CD14-positive monocyte (primary cell): ENCODE measurements around the gene PTK6. TPM values are rescaled to one million over a fixed set of nuclear protein-coding genes. Genes with fewer than 3 reads are reported as not detected.

Experiments used
- DNase-seq, 3 donors: peaks; one replicate each; pipeline ENCODE4 v3.0.0-alpha.2; 2011 to 2022
- H2AFZ ChIP-seq: 2 replicates; pipeline ENCODE4 v1.6.0; 2012; ENCODE audit warnings: mild to moderate bottlenecking, low read depth, low read length, inconsistent platforms; ENCODE audit not compliant: insufficient read depth, poor library complexity, severe bottlenecking
- H3K27ac ChIP-seq, 2 donors: 1 replicate in 1 of 2; 2 replicates in 1 of 2; pipeline ENCODE4 v1.5.1; 2012 to 2013; ENCODE audit warnings: low read length in 2 of 2, control low read depth in 1 of 2, inconsistent platforms in 1 of 2, low read depth in 1 of 2, mild to moderate bottlenecking in 1 of 2
- H3K27me3 ChIP-seq, 2 donors: one replicate each; pipeline versions ENCODE4 v1.6.0 to v1.6.1; 2011 to 2013; ENCODE audit warnings: low read length in 2 of 2; ENCODE audit not compliant: control insufficient read depth in 2 of 2, insufficient read depth in 2 of 2
- H3K36me3 ChIP-seq, 2 donors: replicated peaks in 1 of 2; 1 replicate in 1 of 2; 2 replicates in 1 of 2; pipeline versions ENCODE4 v1.5.1 to v1.6.1; 2012 to 2013; ENCODE audit warnings: low read length in 2 of 2, control low read depth in 1 of 2, inconsistent platforms in 1 of 2, mild to moderate bottlenecking in 1 of 2; ENCODE audit not compliant: insufficient read depth in 2 of 2, control insufficient read depth in 1 of 2
- H3K4me1 ChIP-seq, 2 donors: 1 replicate in 1 of 2; 2 replicates in 1 of 2; pipeline versions ENCODE4 v1.5.1 to v1.6.1; 2012 to 2013; ENCODE audit warnings: low read length in 2 of 2, control low read depth in 1 of 2, inconsistent platforms in 1 of 2, mild to moderate bottlenecking in 1 of 2, moderate library complexity in 1 of 2; ENCODE audit not compliant: insufficient read depth in 2 of 2, control insufficient read depth in 1 of 2
- H3K4me2 ChIP-seq: replicated peaks from 2 replicates; pipeline ENCODE3; 2012; ENCODE audit warnings: low read length, moderate library complexity, mild to moderate bottlenecking; ENCODE audit not compliant: poor library complexity, severe bottlenecking; ENCODE audit errors: extremely low read depth
- H3K4me3 ChIP-seq, 3 experiments: fragments of 200-600 bp in 1 of 3; sonication (generic) in 1 of 3; replicated peaks in 1 of 3; 1 replicate in 2 of 3; 2 replicates in 1 of 3; pipeline ENCODE4 v1.5.1; 2011 to 2013; ENCODE audit warnings: low read length in 3 of 3, mild to moderate bottlenecking in 3 of 3, control low read depth in 2 of 3, low read depth in 2 of 3, inconsistent platforms in 1 of 3, moderate library complexity in 1 of 3
- H3K79me2 ChIP-seq: 2 replicates; pipeline ENCODE4 v1.6.0; 2012; ENCODE audit warnings: mild to moderate bottlenecking, control low read depth, inconsistent platforms, low read length, moderate library complexity; ENCODE audit not compliant: insufficient read depth
- H3K9ac ChIP-seq: 2 replicates; pipeline ENCODE4 v1.6.0; 2017; ENCODE audit warnings: low read length, mild to moderate bottlenecking; ENCODE audit not compliant: insufficient read depth, poor library complexity, severe bottlenecking
- H3K9me3 ChIP-seq, 2 donors: replicated peaks in 1 of 2; 1 replicate in 1 of 2; 2 replicates in 1 of 2; pipeline versions ENCODE4 v1.5.1 to v1.6.1; 2012 to 2013; ENCODE audit warnings: low read length in 2 of 2, control low read depth in 1 of 2; ENCODE audit not compliant: control insufficient read depth in 1 of 2, insufficient read depth in 1 of 2
- H4K20me1 ChIP-seq: 2 replicates; pipeline ENCODE4 v1.6.0; 2012; ENCODE audit warnings: mild to moderate bottlenecking, low read length, control low read depth, moderate library complexity; ENCODE audit not compliant: insufficient read depth
- H3K27ac Mint-ChIP-seq, 7 donors: one replicate each; pipeline ENCODE4 v1.8.0; 2020; ENCODE audit warnings: mild to moderate bottlenecking in 7 of 7, mixed read lengths in 7 of 7, moderate library complexity in 6 of 7, inconsistent platforms in 2 of 7
- H3K27me3 Mint-ChIP-seq, 3 donors: one replicate each; pipeline ENCODE4 v1.8.0; 2021 to 2022; ENCODE audit warnings: low read depth in 3 of 3, mild to moderate bottlenecking in 3 of 3, mixed read lengths in 3 of 3, moderate library complexity in 3 of 3, inconsistent platforms in 1 of 3
- H3K36me3 Mint-ChIP-seq, 2 donors: one replicate each; pipeline ENCODE4 v1.8.0; 2020; ENCODE audit warnings: mixed read lengths in 2 of 2, inconsistent platforms in 1 of 2, mild to moderate bottlenecking in 1 of 2
- H3K4me1 Mint-ChIP-seq: one replicate; pipeline ENCODE4 v1.8.0; 2020; ENCODE audit warnings: mild to moderate bottlenecking, mixed read lengths
- H3K4me3 Mint-ChIP-seq, 2 donors: one replicate each; pipeline ENCODE4 v1.8.0; 2020; ENCODE audit warnings: mild to moderate bottlenecking in 2 of 2, mixed read lengths in 2 of 2, moderate library complexity in 1 of 2
- H3K9me3 Mint-ChIP-seq, 7 donors: one replicate each; pipeline ENCODE4 v1.8.0; 2020 to 2022; ENCODE audit warnings: mixed read lengths in 7 of 7, mild to moderate bottlenecking in 6 of 7, moderate library complexity in 6 of 7, inconsistent platforms in 2 of 7
- WGBS: methylation state at CpG from one replicate; pipeline ENCODE4 v1.1.5; 2013; ENCODE audit warnings: missing lambda C conversion rate; ENCODE audit not compliant: insufficient coverage; 5-methylcytosine and 5-hydroxymethylcytosine counted together
- intact Hi-C, 2 donors: fragments of 100-400 bp; cut with micrococcal nuclease; formaldehyde crosslinking; loops; one replicate each; pipeline versions ENCODE4 v1.15.0 to v1.15.1; 2023
- polyA plus RNA-seq, 3 donors: library from polyadenylated mRNA; depleted of rRNA in 1 of 3; unstranded in 2 of 3; stranded (reverse) in 1 of 3; fragments of 300-500 nt in 2 of 3; fragments of >200 nt in 1 of 3; fragmentation: Illumina TruSeq in 2 of 3; gene quantifications; 1 replicate in 2 of 3; 2 replicates in 1 of 3; pipeline ENCODE4 v1.2.3, GENCODE V29; 2012 to 2021
- TF ChIP-seq, protein P1 (sequence below): fragments of 200-600 bp; IDR thresholded peaks from one replicate; pipeline ENCODE4 v1.8.0; 2022; ENCODE audit warnings: antibody characterized with exemption, mild to moderate bottlenecking

Gene PTK6
- polyA plus RNA-seq, 3 donors: 0.66 to 4.1 (median 1.5) TPM

DNA sequence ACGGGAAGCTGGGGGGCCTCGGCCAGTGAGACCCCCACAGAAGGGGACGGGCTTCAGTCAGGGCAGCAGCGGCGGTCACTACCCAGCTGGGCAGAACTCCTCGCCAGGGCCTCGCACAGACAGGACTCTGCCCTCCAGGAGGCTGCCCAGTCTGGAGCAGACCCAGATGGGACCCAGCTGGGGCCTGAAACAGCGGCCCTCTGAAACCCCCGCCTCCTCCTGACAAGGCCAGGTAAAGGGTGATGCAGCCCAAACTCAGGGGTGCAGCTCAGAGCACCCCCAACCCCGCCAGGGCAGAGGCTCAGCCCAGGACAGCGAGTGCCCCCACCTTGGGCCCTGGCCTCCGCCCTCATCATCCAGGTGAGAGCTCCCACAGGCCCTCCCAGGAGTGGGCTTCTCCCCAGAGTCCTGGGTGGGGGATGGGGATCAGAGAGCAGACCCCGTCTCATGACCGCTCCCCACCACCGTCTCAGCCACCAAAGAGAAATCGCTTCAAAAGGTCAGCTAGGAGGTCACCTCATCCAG, 40.5 kb downstream of the PTK6 start:
- intact Hi-C loops: loop anchor here (2.0 kb wide), 2 partner anchors 474 to 476 kb away; no protein-coding TSS in a partner anchor

DNA sequence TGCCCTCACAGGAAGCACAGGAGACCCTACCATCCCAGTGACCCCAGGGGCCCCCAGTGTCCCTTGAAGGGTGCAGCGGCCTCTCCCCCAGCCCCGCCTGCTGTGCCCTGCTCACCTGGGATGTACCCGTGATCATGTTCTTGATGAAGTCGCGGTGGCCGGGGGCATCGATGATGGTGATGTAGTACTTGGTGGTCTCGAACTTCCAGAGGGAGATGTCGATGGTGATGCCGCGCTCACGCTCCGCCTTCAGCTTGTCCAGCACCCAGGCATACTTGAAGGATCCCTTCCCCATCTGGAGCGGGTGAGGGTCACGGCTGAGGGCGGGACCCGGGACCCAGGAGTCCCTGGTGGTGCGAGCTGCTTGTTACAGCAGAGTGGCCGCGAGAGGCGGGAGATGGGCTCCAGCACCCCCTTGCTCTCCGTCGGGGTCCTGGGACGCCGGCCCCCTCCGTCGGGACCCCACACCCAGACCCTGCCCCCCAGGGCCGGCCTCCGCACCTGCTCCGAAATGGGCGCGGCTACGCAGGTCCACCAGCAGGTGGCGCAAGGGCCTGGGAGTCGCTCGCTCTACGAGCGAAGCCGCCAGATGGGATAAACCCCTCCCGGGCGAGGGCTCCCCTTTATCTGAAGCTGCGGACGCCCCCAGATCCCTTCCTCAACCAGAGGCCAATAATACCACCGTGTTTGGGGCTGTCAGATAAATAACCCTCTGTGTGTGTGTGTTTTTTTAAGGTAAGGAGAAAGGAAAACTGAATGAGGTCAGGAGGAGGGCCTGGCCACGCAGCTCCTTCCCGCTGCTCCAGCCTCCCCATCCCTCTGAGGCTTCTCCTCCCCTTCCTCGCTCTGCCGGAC, 41.2 kb downstream of the PTK6 start:
- Histone ChIP-seq H3K9me3 (peaks cover 0 to 5% of the 10 kb centered on the region in 2 donors), H3K27ac (no peak overlapping the region), H3K36me3 (no peaks in the 10 kb centered on the region), H3K27me3 (peaks cover 9 to 39% of the 10 kb centered on the region in 2 donors), H3K4me2 (peak overlapping the region; percentile 75), H3K4me1 (peaks cover 8 to 20% of the 10 kb centered on the region in 2 donors), H3K79me2 (no peaks in the 10 kb centered on the region), H3K9ac (no peak overlapping the region), H4K20me1 (no peaks in the 10 kb centered on the region), H3K4me3 (peak overlapping the region in 2 of 3 experiments; percentile 8 to 68), H2AFZ (peak overlapping the region; percentile 71)
- Mint-ChIP-seq H3K27ac (no peak overlapping the region), H3K4me3 (peak overlapping the region; percentile 77 to 91), H3K4me1 (peaks cover 5% of the 10 kb centered on the region), H3K9me3 (peaks cover 0 to 5% (median 3%) of the 10 kb centered on the region in 7 donors), H3K36me3 (no peaks in the 10 kb centered on the region), H3K27me3 (peaks cover 36 to 64% (median 46%) of the 10 kb centered on the region in 3 donors)
- intact Hi-C loops: loop anchor here (2.0 kb wide), 2 partner anchors 475 to 477 kb away; no protein-coding TSS in a partner anchor
- TF ChIP-seq, protein P1, sequence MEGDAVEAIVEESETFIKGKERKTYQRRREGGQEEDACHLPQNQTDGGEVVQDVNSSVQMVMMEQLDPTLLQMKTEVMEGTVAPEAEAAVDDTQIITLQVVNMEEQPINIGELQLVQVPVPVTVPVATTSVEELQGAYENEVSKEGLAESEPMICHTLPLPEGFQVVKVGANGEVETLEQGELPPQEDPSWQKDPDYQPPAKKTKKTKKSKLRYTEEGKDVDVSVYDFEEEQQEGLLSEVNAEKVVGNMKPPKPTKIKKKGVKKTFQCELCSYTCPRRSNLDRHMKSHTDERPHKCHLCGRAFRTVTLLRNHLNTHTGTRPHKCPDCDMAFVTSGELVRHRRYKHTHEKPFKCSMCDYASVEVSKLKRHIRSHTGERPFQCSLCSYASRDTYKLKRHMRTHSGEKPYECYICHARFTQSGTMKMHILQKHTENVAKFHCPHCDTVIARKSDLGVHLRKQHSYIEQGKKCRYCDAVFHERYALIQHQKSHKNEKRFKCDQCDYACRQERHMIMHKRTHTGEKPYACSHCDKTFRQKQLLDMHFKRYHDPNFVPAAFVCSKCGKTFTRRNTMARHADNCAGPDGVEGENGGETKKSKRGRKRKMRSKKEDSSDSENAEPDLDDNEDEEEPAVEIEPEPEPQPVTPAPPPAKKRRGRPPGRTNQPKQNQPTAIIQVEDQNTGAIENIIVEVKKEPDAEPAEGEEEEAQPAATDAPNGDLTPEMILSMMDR: peak; percentile 99
- DNase-seq: peak; percentile 45 to 64 (median 62)
- WGBS: 22% methylated on average over 38 of the region's 48 CpGs

More for the DNA sequence above, 40.5 kb downstream of the PTK6 start:
- Histone ChIP-seq H2AFZ (peak overlapping the region; percentile 71), H3K9me3 (peaks cover 0 to 5% of the 10 kb centered on the region in 2 donors), H3K27me3 (peaks cover 9 to 39% of the 10 kb centered on the region in 2 donors), H3K27ac (no peak overlapping the region), H3K4me1 (peaks cover 8 to 20% of the 10 kb centered on the region in 2 donors), H3K4me2 (peak overlapping the region; percentile 75), H3K9ac (no peak overlapping the region), H4K20me1 (no peaks in the 10 kb centered on the region), H3K79me2 (no peaks in the 10 kb centered on the region), H3K4me3 (peak overlapping the region in 2 of 3 experiments; percentile 8 to 68), H3K36me3 (no peaks in the 10 kb centered on the region)
- Mint-ChIP-seq H3K4me3 (peak overlapping the region; percentile 77 to 91), H3K27ac (peak overlapping the region in 1 of 7 donors; percentile 31), H3K36me3 (no peaks in the 10 kb centered on the region), H3K9me3 (peaks cover 0 to 5% (median 3%) of the 10 kb centered on the region in 7 donors), H3K4me1 (peaks cover 5% of the 10 kb centered on the region), H3K27me3 (peaks cover 39 to 64% (median 46%) of the 10 kb centered on the region in 3 donors)
- DNase-seq: no peak
- TF ChIP-seq, protein P1: no peak
- 65% methylated on average over 14 of the region's 16 CpGs for WGBS
